Tibial nerve (tissue), 3 donors: ENCODE results near the gene NRG2.

Experiments used
- CTCF ChIP-seq, 5 experiments: fragments of 200-600 bp in 3 of 5; fragments of 450-650 bp in 2 of 5; sonication (generic) in 3 of 5; IDR thresholded peaks; one replicate each; pipeline ENCODE4 v1.5.1; 2016 to 2019; ENCODE audit warnings: antibody characterized with exemption in 5 of 5, mild to moderate bottlenecking in 3 of 5, moderate library complexity in 2 of 5
- POLR2A ChIP-seq, 2 donors: fragments of 450-650 bp; IDR thresholded peaks; one replicate each; pipeline ENCODE4 v1.6.1; 2017; ENCODE audit warnings: antibody characterized with exemption in 2 of 2, mild to moderate bottlenecking in 2 of 2, moderate library complexity in 2 of 2

GRCh38 chr5:139885857-139886208 lies 157.3 kb downstream of the NRG2 start:
- no peak for TF ChIP-seq CTCF (IDR thresholded peaks at IDR 0.05)
- TF ChIP-seq POLR2A (IDR thresholded peaks at IDR 0.05): no peak
